MM.1S (cell line): ENCODE measurements around the gene DNAH8.

Experiments
- DNase-seq: peaks from one replicate; pipeline ENCODE4 v3.0.0-alpha.2; 2015
- H2AFZ ChIP-seq: fragments of 300-600 bp; sonication (generic); 2 replicates; pipeline ENCODE4 v1.6.0; 2016; ENCODE audit warnings: antibody characterized with exemption, low read length
- H3F3A ChIP-seq: fragments of 300-600 bp; sonication (generic); 2 replicates; pipeline ENCODE4 v1.6.1; 2016; ENCODE audit warnings: mild to moderate bottlenecking, antibody characterized with exemption, low read length, moderate library complexity, mixed read lengths; ENCODE audit not compliant: insufficient read depth
- H3K27ac ChIP-seq: fragments of 300-600 bp; sonication (generic); 2 replicates; pipeline ENCODE4 v1.5.1; 2016; ENCODE audit warnings: mild to moderate bottlenecking, low read length
- H3K27me3 ChIP-seq: fragments of 300-600 bp; sonication (generic); replicated peaks from 2 replicates; pipeline ENCODE4 v1.6.0; 2016; ENCODE audit warnings: low read length; ENCODE audit not compliant: insufficient read depth
- H3K36me3 ChIP-seq: fragments of 300-600 bp; sonication (generic); replicated peaks from 2 replicates; pipeline ENCODE4 v1.6.1; 2016; ENCODE audit warnings: mild to moderate bottlenecking, low read length, mixed read lengths; ENCODE audit not compliant: insufficient read depth
- H3K4me1 ChIP-seq: fragments of 300-600 bp; sonication (generic); 2 replicates; pipeline ENCODE4 v1.6.1; 2016; ENCODE audit warnings: low read length, mixed read lengths
- H3K4me2 ChIP-seq: fragments of 300-600 bp; sonication (generic); 2 replicates; pipeline ENCODE4 v1.6.0; 2016; ENCODE audit warnings: low read depth, low read length
- H3K4me3 ChIP-seq: fragments of 300-600 bp; sonication (generic); 2 replicates; pipeline ENCODE4 v1.5.1; 2016; ENCODE audit warnings: low read length, mixed read lengths
- H3K79me2 ChIP-seq: fragments of 300-600 bp; sonication (generic); 2 replicates; pipeline ENCODE4 v1.6.1; 2016; ENCODE audit warnings: mixed run types, low read length, mixed read lengths
- H3K9ac ChIP-seq: fragments of 300-600 bp; sonication (generic); 2 replicates; pipeline ENCODE4 v1.6.1; 2016; ENCODE audit warnings: low read length, mixed read lengths
- H3K9me2 ChIP-seq: fragments of 300-600 bp; sonication (generic); replicated peaks from 2 replicates; pipeline ENCODE4 v1.6.1; 2016; ENCODE audit warnings: mild to moderate bottlenecking, low read length, mixed read lengths; ENCODE audit not compliant: insufficient read depth
- H3K9me3 ChIP-seq: fragments of 300-600 bp; sonication (generic); replicated peaks from 2 replicates; pipeline ENCODE4 v1.6.1; 2016; ENCODE audit warnings: mild to moderate bottlenecking, low read length, mixed read lengths; ENCODE audit not compliant: insufficient read depth
- H4K20me1 ChIP-seq: fragments of 300-600 bp; sonication (generic); 2 replicates; pipeline ENCODE4 v1.6.1; 2016; ENCODE audit warnings: mild to moderate bottlenecking, low read length, moderate library complexity, mixed read lengths; ENCODE audit not compliant: insufficient read depth
- EZH2 ChIP-seq: fragments of 300-600 bp; sonication (generic); optimal IDR thresholded peaks from 2 replicates; pipeline ENCODE3; 2017; ENCODE audit warnings: low read depth, mild to moderate bottlenecking, antibody characterized with exemption, low read length, mixed read lengths
- EZH2phosphoT487 ChIP-seq: fragments of 300-600 bp; sonication (generic); IDR thresholded peaks from 2 replicates; pipeline ENCODE4 v1.6.1; 2018; ENCODE audit warnings: antibody characterized with exemption, low read length
- TF ChIP-seq, protein P1 (sequence below): fragments of 300-600 bp; sonication (generic); IDR thresholded peaks from 2 replicates; pipeline ENCODE4 v1.5.1; 2016; ENCODE audit warnings: antibody characterized with exemption, low read length, mixed read lengths

DNAH8 gene

DNA sequence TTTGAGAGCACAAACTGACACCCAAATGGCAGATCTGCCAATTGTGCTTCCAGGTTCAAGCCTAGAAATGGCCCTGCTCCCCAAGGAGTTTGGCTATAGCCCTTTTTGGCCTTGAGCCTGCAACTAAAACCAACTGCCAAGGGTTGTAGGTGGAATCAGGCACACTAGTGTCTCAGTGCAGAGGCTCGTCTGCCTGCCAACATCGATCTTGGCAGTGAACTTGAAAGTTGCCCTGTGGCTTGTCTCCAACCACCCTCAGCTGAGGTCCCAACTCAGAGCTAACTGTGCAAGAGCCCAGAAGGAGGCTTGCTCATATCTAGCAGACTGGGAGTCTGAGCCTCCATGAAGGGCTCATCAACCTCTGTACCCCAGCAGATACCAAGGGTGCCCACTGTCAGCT is 240.8 kb downstream of the DNAH8 start:
- no peak for TF ChIP-seq EZH2phosphoT487
- no peak for TF ChIP-seq EZH2
- TF ChIP-seq, protein P1, sequence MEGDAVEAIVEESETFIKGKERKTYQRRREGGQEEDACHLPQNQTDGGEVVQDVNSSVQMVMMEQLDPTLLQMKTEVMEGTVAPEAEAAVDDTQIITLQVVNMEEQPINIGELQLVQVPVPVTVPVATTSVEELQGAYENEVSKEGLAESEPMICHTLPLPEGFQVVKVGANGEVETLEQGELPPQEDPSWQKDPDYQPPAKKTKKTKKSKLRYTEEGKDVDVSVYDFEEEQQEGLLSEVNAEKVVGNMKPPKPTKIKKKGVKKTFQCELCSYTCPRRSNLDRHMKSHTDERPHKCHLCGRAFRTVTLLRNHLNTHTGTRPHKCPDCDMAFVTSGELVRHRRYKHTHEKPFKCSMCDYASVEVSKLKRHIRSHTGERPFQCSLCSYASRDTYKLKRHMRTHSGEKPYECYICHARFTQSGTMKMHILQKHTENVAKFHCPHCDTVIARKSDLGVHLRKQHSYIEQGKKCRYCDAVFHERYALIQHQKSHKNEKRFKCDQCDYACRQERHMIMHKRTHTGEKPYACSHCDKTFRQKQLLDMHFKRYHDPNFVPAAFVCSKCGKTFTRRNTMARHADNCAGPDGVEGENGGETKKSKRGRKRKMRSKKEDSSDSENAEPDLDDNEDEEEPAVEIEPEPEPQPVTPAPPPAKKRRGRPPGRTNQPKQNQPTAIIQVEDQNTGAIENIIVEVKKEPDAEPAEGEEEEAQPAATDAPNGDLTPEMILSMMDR = no peak
- H3K9ac ChIP-seq = no peak overlapping the region
- no peaks in the 10 kb centered on the region for H3K9me2 ChIP-seq
- no peak overlapping the region for H3K27ac ChIP-seq
- no peak overlapping the region for H3K4me2 ChIP-seq
- no peaks in the 10 kb centered on the region for H3K4me1 ChIP-seq
- H2AFZ ChIP-seq = no peak overlapping the region
- DNase-seq = no peak
- H3K36me3 ChIP-seq = no peaks in the 10 kb centered on the region
- H3K27me3 ChIP-seq = no peaks in the 10 kb centered on the region
- no peaks in the 10 kb centered on the region for H3K9me3 ChIP-seq
- H3K79me2 ChIP-seq = no peaks in the 10 kb centered on the region
- no peaks in the 10 kb centered on the region for H3F3A ChIP-seq
- no peak overlapping the region for H3K4me3 ChIP-seq
- H4K20me1 ChIP-seq = no peaks in the 10 kb centered on the region

- no peaks in the 10 kb centered on the region for H3K36me3 ChIP-seq
- no peaks in the 10 kb centered on the region for H3K79me2 ChIP-seq
- no peaks in the 10 kb centered on the region for H3K4me1 ChIP-seq
- no peaks in the 10 kb centered on the region for H3K27me3 ChIP-seq
- no peak overlapping the region for H3K4me2 ChIP-seq
- H3K27ac ChIP-seq = no peak overlapping the region
- H3K9me3 ChIP-seq = no peaks in the 10 kb centered on the region
- no peak for DNase-seq
- no peaks in the 10 kb centered on the region for H4K20me1 ChIP-seq
- no peak overlapping the region for H3K4me3 ChIP-seq
- no peaks in the 10 kb centered on the region for H3F3A ChIP-seq
- H3K9ac ChIP-seq = no peak overlapping the region
- TF ChIP-seq, protein P1 = no peak
- TF ChIP-seq EZH2 (no peak), EZH2phosphoT487 (no peak)
- H3K9me2 ChIP-seq = no peaks in the 10 kb centered on the region
- no peak overlapping the region for H2AFZ ChIP-seq
These were observed 242.3 kb downstream of the DNAH8 start for GRCh38 chr6:38957426-38957825.

DNA sequence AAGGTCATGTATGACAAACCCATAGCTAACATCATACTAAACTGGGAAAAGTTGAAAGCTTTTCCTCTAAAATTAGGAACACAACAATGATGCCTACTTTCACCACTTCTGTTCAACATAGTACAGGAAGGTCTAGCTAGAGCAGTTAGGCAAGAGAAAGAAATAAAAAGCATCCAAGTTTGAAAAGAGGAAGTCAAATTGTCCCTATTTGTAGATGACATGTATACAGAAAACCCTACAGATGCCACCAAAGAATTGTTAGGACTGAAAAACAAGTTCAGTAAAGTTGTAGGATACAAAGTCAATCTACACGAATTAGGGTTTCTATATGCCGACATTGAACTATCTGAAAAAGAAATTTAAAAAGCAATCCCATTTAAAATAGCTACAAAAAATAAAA is 244.0 kb downstream of the DNAH8 start:
- H3K36me3 ChIP-seq = no peaks in the 10 kb centered on the region
- no peak for DNase-seq
- no peaks in the 10 kb centered on the region for H3K9me3 ChIP-seq
- no peaks in the 10 kb centered on the region for H3K9me2 ChIP-seq
- H3F3A ChIP-seq = no peaks in the 10 kb centered on the region
- H3K4me3 ChIP-seq = no peak overlapping the region
- TF ChIP-seq EZH2phosphoT487 (no peak), EZH2 (no peak)
- TF ChIP-seq, protein P1 = no peak
- H3K4me1 ChIP-seq = no peaks in the 10 kb centered on the region
- no peak overlapping the region for H3K4me2 ChIP-seq
- H3K9ac ChIP-seq = no peak overlapping the region
- H3K27ac ChIP-seq = no peak overlapping the region
- no peaks in the 10 kb centered on the region for H4K20me1 ChIP-seq
- no peaks in the 10 kb centered on the region for H3K27me3 ChIP-seq
- H2AFZ ChIP-seq = no peak overlapping the region
- H3K79me2 ChIP-seq = no peaks in the 10 kb centered on the region
